Central memory CD4-positive, alpha-beta T cell (primary cell): ENCODE results near the gene KAT8.
"Not testable (repeated sequence)": the region's sequence is repeated elsewhere in the genome, so short reads cannot be mapped to it uniquely, and the experiment has no call there.

Experiments used
- DNase-seq: peaks from one replicate; pipeline ENCODE4 v3.0.0; 2022

KAT8 gene

DNA sequence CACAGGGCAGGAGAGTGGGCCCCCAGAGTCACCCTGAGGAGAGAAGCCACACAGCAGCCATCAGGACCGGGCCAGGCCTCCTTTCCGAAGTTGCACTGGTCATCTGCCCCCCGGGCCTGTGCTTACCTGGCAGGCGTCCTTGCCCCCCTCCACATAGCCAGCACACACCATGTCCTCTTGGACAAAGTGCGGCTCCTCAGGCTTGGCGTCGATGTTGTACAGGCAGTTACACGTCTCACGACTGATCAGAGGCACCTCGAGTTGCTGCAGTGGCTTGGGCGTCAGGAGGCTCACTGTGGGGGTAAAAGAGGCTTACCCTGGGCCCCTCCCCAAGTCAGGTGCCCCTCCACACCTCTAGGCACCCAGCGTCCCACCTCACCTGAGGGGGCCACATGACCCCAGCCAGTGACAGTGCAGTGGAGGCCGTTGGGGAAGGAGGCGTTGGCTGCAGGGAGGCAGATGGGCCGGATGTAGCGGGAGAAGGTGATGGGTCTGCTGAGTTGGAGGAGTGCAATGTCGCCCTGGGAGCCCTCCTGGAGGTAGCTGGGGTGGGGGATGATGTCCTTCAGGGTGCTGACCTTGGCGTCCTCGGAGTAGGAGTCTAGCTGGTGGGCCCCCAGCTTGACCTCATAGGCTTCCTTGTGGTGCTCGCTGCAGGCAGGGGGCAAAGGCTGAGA, 15.0 kb downstream of the KAT8 start:
- DNase-seq = no peak

DNA sequence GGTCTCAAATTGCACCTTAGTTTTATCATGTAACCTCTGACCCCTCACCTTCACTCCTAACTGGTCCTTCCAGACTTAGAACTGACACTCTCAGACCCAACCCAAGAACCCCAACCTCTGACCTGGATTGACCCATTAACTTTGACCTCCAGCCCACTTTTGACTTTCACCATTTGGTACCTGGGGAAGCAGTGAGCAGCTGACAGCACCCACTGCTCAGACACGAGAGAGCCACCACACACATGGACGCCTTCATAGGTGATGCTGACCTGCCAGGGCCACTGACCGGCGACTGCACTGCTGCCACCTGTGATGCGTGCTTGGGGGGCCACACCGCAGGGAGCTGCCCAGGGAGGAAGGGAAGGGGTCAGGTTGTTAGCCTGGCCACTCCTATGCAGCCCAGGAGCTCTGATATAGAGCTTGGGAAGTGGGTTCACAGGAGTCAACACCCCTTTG, 15.6 kb downstream of the KAT8 start:
- DNase-seq = no peak

GRCh38 chr16:31134091-31134571, 16.7 kb downstream of the KAT8 start:
- no peak for DNase-seq

DNA sequence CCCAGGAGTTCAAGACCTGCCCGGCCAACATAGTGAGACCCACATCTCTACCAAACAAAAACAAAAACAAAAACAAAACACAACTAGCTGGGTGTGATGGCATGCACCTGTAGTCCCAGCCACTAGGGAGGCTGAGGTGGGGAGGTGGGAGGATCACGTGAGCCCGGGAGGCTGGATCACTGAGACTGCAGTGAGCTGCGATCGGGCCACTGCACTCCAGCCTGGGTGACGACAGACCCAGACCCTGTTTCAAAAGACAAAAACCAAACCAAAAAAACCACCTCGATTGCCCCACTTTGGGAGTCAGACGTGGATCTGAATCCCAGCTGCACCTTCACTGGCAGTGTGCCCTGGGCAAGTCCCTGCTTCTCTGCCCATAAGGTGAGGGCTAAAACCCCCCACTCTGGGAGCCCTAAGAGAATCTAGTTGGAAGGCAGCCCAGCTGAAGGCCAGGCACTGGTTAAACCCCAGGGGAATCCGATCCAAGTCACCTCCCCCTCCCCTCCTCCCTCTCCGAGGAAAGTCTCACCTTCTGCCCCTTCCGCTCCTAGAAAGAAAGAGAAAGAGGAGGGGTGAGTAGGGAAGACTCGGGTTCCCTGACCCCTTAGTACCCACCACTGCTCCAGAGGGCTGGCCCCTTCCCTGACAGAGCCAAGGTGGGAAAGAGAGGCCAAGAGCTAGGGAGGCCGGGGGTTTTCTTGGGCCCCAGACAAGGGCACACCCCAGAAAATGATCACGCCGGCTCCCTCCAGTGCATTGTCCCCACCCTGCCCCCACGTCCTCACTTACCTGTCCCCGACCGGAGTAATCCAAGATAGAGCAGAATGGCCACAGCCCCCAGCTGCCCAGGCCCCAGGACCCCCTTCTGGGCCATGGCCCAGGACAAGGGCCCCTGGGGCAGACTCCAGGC, 17.4 kb downstream of the KAT8 start:
- DNase-seq = no peak

GRCh38 chr16:31135535-31136286, 18.2 kb downstream of the KAT8 start, which contains the start of gene PRSS8:
TSS of gene PRSS8 (minus strand) at chr16:31135727. CDS start at chr16:31135498, 229 bp downstream.
- DNase-seq = no peak

GRCh38 chr16:31136287-31136662, 18.8 kb downstream of the KAT8 start:
- no peak for DNase-seq

- DNase-seq = not testable (repeated sequence)
Measured at GRCh38 chr16:31136822-31137499, 19.5 kb downstream of the KAT8 start.

- DNase-seq = no peak
Measured at GRCh38 chr16:31138621-31139578, 21.4 kb downstream of the KAT8 start.

DNA sequence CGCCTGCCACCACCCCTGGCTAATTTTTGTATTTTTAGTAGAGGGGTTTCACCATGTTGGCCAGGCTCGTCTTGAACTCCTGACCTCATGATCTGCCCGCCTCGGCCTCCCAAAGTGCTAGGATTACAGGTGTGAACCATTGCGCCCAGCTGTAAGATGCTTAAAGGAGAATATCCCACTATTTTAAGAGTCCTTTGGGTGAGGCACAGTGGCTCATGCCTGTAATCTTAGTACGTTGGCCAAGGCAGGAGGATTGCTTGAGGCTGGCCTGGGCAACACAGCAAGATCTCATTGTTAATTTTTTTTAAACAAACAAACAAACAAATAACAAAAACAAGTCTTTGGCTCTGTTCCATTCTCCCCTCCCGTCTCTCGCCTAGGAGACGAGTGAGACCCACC, 23.6 kb downstream of the KAT8 start:
- DNase-seq = not testable (repeated sequence)

- DNase-seq = no peak
Measured at GRCh38 chr16:31141489-31142108, 24.1 kb downstream of the KAT8 start.

DNA sequence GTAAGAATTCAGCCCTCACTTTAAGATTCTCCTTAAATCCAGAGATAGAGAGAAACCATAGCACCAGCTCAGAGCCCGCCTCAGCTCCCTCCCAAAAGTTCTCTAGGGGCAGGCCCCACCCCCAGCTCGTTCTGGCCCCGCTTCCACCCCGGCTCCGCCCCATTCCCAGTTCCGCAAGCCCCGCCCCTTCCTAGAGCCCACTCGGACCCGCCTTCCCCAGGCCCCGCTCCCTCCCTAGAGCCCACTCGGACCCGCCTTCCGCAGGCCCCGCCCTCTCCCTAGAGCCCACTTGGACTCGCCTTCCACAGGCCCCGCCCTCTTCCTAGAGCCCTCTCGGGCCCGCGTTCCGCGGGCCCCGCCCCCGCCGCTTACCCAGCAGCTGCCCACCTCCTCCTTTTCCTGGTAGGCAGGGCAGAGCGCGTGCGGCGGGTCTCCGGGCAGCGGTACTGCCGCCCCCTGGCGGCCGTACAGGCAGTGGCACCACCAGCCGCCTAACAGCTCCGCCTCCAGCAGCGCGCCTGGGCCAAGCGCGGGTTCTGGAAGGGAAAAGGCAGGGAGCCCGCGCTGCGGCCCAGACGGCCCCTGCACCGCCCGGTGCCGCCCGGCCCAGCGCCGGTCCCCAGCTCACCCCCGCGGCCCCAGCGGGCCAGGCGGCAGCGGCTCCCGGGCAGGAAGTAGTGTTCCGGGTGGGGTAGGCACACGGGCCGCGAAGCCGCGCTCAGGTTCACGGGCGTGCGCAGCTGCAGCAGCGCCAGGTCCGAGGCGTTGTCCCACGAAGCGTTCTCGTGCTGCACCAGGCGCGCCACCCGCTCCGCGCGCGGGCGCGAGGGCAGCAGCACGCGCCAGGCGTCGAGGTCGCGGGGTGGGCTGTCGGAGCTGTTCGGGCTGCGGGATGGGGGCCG, 24.9 kb downstream of the KAT8 start:
- peak; percentile 94 for DNase-seq

DNA sequence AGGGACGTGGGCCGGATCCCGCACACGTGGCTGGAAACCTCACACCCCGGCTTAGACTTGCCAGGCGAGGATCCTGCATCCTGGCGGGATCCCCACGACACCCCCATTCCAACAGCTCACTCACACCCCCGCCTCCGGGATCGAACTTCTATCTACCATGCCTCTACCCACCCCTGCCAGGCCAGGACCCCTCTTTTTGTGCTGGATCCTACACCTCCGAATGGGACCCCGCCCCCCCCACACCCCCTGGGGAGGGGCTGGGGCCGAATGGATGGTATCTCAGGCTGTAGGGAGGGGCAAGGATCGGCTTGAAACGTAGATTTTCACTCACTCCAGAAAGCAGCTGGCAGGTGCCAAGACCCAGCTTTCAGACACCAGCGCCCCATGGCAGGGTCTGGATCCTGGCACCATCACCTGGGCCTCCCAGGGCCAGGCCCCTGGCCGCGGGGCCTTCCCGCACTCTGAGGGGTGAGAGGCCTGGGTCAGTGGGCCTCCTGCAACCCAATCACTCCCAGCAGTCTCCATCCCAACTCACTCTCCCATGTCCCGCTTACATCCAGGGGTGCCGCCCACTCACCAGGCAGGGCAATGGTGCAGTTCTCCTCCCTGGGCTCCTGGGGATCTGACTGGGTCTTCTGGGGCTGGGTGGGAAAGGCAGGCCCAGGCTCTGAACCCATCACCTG, 25.7 kb downstream of the KAT8 start:
- DNase-seq = no peak

GRCh38 chr16:31143694-31144148, 26.3 kb downstream of the KAT8 start:
- DNase-seq = no peak

DNA sequence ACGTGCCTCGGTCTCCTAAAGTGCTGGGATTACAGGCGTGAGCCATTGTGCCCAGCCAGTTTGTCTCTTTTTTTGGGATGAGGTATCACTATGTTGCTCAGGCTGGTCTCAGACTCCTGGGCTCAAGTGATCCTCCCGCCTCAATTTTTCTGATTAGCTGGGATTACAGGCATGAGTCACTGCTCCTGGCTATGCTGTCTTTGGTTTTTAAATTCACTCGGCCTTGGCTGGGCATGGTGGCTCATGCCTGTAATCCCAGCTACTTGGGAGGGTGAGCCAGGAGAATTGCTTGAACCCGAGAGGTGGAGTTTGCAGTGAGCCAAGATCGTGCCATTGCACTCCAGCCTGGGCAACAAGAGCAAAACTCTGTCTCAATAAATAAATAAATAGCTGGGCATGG, 27.0 kb downstream of the KAT8 start:
- DNase-seq = not testable (repeated sequence)

GRCh38 chr16:31145398-31145990, 28.0 kb downstream of the KAT8 start:
- DNase-seq = no peak

DNA sequence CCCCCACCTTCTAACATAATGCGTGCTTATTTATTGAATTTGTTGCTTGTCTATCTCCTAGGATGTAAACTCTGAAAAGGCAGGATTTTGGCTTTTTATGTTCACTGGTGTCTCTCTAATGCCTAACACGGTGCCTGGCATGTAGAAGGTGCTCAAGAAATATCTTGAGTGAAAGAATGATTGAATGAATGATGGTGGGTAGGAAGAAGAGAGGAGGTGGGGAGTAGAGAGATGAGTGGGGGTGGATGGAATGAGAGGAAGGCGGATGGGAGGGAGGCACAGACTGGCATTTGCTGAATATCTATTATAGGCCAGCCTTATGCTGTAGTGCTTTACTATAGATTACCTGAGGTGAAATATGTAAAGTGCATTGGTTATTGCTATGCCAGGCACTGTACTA, 30.1 kb downstream of the KAT8 start:
- no peak for DNase-seq

DNA sequence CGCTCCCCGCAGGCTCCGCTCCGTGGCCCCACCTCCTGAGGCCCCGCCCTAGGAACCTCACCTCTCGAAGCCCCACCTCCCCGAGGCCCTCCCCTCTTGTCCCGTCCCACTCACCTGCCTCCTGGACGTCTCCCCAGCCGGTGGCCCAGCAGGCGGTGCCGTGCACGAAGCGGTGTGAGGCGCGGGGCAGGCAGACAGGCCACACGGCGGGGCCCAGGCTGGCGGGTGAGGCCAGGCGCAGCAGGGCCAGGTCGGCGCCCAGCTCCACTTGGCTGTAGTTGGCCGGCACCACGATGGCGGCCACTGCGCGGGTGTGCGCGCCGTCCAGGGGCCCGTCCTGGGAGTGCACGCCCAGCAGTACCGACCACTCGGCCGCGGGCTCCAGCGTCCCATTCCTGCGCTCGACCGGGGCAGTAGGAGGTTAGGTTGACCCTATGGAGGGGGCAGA, 30.8 kb downstream of the KAT8 start:
- no peak for DNase-seq

DNA sequence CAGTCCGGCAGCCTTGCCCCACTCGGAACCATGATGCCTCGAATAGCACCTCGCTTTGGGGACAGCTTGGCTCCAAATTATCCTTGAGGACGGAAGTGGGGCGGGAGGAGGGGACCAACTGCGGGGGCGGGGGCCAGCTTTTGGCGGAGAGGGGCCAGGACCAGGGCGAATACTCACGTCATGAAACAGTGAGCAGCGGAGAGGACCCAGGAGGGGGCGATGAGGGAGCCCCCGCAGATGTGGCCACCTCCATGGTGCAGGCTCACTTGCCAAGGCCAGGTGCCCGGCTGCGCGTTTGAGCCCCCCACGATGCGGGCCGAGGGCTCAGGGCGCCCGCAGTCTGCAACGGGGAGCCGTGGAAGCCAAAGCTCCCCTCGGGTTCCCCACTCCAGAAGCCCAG, 31.4 kb downstream of the KAT8 start:
- no peak for DNase-seq
